ENCODE results near the gene RPL9.
"Not testable (repeated sequence)": the region's sequence is repeated elsewhere in the genome, so short reads cannot be mapped to it uniquely, and the experiment has no call there.

The RPL9 gene

GRCh38 chr4:39458505-39459300, at the start of gene RPL9, which contains the start of gene LIAS:
RPL9 (minus strand) TSS chr4:39458922; CDS start chr4:39458439, 483 bp downstream.
LIAS (plus strand) TSS chr4:39459056; CDS start chr4:39459118, 62 bp downstream.
- Histone ChIP-seq H3K9me3 (ENCODE audit: insufficient read depth, low read length) (no peaks in the 10 kb centered on the region), H3K4me3 (ENCODE audit: insufficient read length, low read depth) (peak within 1 kb of the TSS; percentile 91), H3K4me1 (ENCODE audit: insufficient read depth, insufficient read length) (no peaks in the 10 kb centered on the region), H3K9ac (ENCODE audit: insufficient read length, low read depth) (peak within 1 kb of the TSS; percentile 98), H3K27me3 (ENCODE audit: insufficient read depth, insufficient read length) (no peaks in the 10 kb centered on the region), H3K36me3 (ENCODE audit: insufficient read depth, insufficient read length, low read length) (peaks cover 78% of the 10 kb centered on the region)
- no peak for TF ChIP-seq SUZ12 (IDR thresholded peaks at IDR 0.05; ENCODE audit: extremely low read depth, insufficient read depth, insufficient read length)
- no peak for TF ChIP-seq YY1 (IDR thresholded peaks at IDR 0.05; ENCODE audit: insufficient read depth, insufficient read length)
- no peak for TF ChIP-seq ZNF274 (IDR thresholded peaks at IDR 0.05; ENCODE audit: low read depth, low read length)
- peak; percentile 97 for DNase-seq (ENCODE audit: low read depth, low spot score)

DNA sequence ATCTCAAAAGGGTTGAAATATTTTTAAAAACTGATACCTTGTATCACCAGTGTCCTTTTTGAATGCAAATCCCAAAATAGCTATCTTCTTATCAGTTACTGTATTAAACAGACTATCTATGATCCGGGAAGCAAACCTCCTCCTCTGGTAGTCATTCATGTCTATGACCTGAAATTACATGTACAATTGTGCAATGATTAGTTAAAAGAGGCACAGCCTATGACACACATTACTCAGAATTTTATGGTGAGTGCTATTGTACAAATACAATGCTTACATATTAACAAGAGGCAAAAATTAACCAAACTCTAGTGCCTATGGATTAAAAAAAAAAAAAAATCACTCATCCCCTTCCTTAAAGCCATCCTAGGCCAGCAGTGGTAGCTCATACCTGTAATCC, 46.9 kb upstream of the RPL9 start:
- no peak for DNase-seq (ENCODE audit: low read depth, low spot score)
- no peak overlapping the region for H3K4me3 ChIP-seq (ENCODE audit: insufficient read length, low read depth)
- TF ChIP-seq YY1 (IDR thresholded peaks at IDR 0.05; ENCODE audit: insufficient read depth, insufficient read length) (no peak), ZNF274 (IDR thresholded peaks at IDR 0.05; ENCODE audit: low read depth, low read length) (no peak), SUZ12 (IDR thresholded peaks at IDR 0.05; ENCODE audit: extremely low read depth, insufficient read depth, insufficient read length) (no peak)
- H3K36me3 ChIP-seq (ENCODE audit: insufficient read depth, insufficient read length, low read length) = peaks cover 80% of the 10 kb centered on the region
- no peaks in the 10 kb centered on the region for H3K27me3 ChIP-seq (ENCODE audit: insufficient read depth, insufficient read length)
- H3K9me3 ChIP-seq (ENCODE audit: insufficient read depth, low read length) = no peaks in the 10 kb centered on the region
- H3K4me1 ChIP-seq (ENCODE audit: insufficient read depth, insufficient read length) = no peaks in the 10 kb centered on the region
- H3K9ac ChIP-seq (ENCODE audit: insufficient read length, low read depth) = no peak overlapping the region

GRCh38 chr4:39504538-39504937, 45.8 kb upstream of the RPL9 start:
- H3K9me3 ChIP-seq (ENCODE audit: insufficient read depth, low read length) = no peaks in the 10 kb centered on the region

GRCh38 chr4:39502664-39503035, 43.9 kb upstream of the RPL9 start:
- H3K27me3 ChIP-seq (ENCODE audit: insufficient read depth, insufficient read length); H3K4me3 ChIP-seq (ENCODE audit: insufficient read length, low read depth); H3K9ac ChIP-seq (ENCODE audit: insufficient read length, low read depth); DNase-seq (ENCODE audit: low read depth, low spot score); H3K4me1 ChIP-seq (ENCODE audit: insufficient read depth, insufficient read length); H3K9me3 ChIP-seq (ENCODE audit: insufficient read depth, low read length): not testable (repeated sequence)
- peaks cover 66% of the 10 kb centered on the region for H3K36me3 ChIP-seq (ENCODE audit: insufficient read depth, insufficient read length, low read length)

More at GRCh38 chr4:39504538-39504937, 45.8 kb upstream of the RPL9 start:
- H3K4me3 ChIP-seq (ENCODE audit: insufficient read length, low read depth) = no peak overlapping the region
- H3K4me1 ChIP-seq (ENCODE audit: insufficient read depth, insufficient read length) = no peaks in the 10 kb centered on the region
- no peaks in the 10 kb centered on the region for H3K27me3 ChIP-seq (ENCODE audit: insufficient read depth, insufficient read length)
- H3K9ac ChIP-seq (ENCODE audit: insufficient read length, low read depth) = no peak overlapping the region
- H3K36me3 ChIP-seq (ENCODE audit: insufficient read depth, insufficient read length, low read length) = peaks cover 71% of the 10 kb centered on the region
- DNase-seq (ENCODE audit: low read depth, low spot score) = no peak
- TF ChIP-seq YY1 (IDR thresholded peaks at IDR 0.05; ENCODE audit: insufficient read depth, insufficient read length) (no peak), ZNF274 (IDR thresholded peaks at IDR 0.05; ENCODE audit: low read depth, low read length) (no peak), SUZ12 (IDR thresholded peaks at IDR 0.05; ENCODE audit: extremely low read depth, insufficient read depth, insufficient read length) (no peak)

GRCh38 chr4:39502019-39502663, 43.4 kb upstream of the RPL9 start:
- peaks cover 61% of the 10 kb centered on the region for H3K36me3 ChIP-seq (ENCODE audit: insufficient read depth, insufficient read length, low read length)
- no peaks in the 10 kb centered on the region for H3K4me1 ChIP-seq (ENCODE audit: insufficient read depth, insufficient read length)
- TF ChIP-seq YY1 (IDR thresholded peaks at IDR 0.05; ENCODE audit: insufficient read depth, insufficient read length) (no peak), SUZ12 (IDR thresholded peaks at IDR 0.05; ENCODE audit: extremely low read depth, insufficient read depth, insufficient read length) (no peak), ZNF274 (IDR thresholded peaks at IDR 0.05; ENCODE audit: low read depth, low read length) (no peak)
- DNase-seq (ENCODE audit: low read depth, low spot score) = no peak
- no peaks in the 10 kb centered on the region for H3K9me3 ChIP-seq (ENCODE audit: insufficient read depth, low read length)
- no peak overlapping the region for H3K9ac ChIP-seq (ENCODE audit: insufficient read length, low read depth)
- H3K4me3 ChIP-seq (ENCODE audit: insufficient read length, low read depth) = no peak overlapping the region
- no peaks in the 10 kb centered on the region for H3K27me3 ChIP-seq (ENCODE audit: insufficient read depth, insufficient read length)

DNA sequence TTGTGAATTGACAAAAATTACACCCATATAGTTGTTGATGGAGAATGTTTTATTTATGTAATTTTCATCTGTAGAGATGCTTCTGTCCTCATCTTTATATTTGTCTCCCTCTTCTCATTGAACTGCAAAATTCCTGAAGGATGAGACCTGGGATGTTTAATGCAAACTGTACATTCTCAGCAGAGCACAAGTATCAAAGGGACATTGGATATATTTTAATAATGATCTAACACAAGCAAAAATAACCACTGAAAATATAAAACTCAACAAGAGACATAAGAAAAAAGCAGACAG, 40.0 kb upstream of the RPL9 start:
- no peaks in the 10 kb centered on the region for H3K4me1 ChIP-seq (ENCODE audit: insufficient read depth, insufficient read length)
- no peak overlapping the region for H3K4me3 ChIP-seq (ENCODE audit: insufficient read length, low read depth)
- no peak overlapping the region for H3K9ac ChIP-seq (ENCODE audit: insufficient read length, low read depth)
- peaks cover 33% of the 10 kb centered on the region for H3K36me3 ChIP-seq (ENCODE audit: insufficient read depth, insufficient read length, low read length)
- H3K9me3 ChIP-seq (ENCODE audit: insufficient read depth, low read length) = no peaks in the 10 kb centered on the region
- no peak for DNase-seq (ENCODE audit: low read depth, low spot score)
- no peaks in the 10 kb centered on the region for H3K27me3 ChIP-seq (ENCODE audit: insufficient read depth, insufficient read length)
- TF ChIP-seq YY1 (IDR thresholded peaks at IDR 0.05; ENCODE audit: insufficient read depth, insufficient read length) (no peak), ZNF274 (IDR thresholded peaks at IDR 0.05; ENCODE audit: low read depth, low read length) (no peak), SUZ12 (IDR thresholded peaks at IDR 0.05; ENCODE audit: extremely low read depth, insufficient read depth, insufficient read length) (no peak)

DNA sequence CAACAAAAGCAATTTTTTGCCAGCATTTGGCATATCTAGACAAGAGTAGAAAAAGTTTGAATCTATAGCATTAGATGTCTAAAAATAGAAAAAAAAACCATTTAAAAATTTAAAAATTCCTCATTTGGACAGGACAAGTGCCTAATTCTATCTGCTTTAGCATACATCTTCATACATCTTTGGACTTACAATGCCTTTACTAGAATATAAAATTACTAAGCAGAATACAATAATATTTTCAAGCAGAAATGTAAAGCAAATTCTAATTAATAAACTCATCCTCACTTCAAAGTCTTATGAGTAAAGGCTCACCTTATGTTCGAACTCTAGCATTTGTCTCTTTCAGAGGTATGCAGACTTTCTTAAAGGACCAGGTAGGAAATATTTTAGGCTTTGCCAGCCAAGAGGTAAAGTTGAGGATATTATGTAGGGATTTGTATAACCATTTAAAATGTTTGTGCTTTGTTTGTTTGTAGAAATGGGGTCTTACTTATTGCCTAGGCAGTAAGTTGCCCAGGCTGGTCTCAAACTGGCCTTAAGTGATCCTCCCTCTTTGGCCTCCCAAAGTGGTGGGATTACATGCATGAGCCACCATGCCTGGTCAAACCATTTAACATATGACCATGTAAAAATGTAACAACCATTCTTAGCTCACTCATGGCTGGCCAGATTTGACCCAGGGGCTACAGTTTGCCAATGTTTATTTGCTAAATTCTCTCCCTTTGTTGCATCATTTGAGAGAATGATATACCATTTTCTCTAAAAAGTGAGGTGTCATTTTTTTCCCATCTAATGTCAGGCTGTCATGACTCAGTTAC, 39.4 kb upstream of the RPL9 start:
- Histone ChIP-seq H3K27me3 (ENCODE audit: insufficient read depth, insufficient read length) (no peaks in the 10 kb centered on the region), H3K9ac (ENCODE audit: insufficient read length, low read depth) (no peak overlapping the region), H3K4me3 (ENCODE audit: insufficient read length, low read depth) (no peak overlapping the region), H3K9me3 (ENCODE audit: insufficient read depth, low read length) (no peaks in the 10 kb centered on the region), H3K36me3 (ENCODE audit: insufficient read depth, insufficient read length, low read length) (peaks cover 28% of the 10 kb centered on the region), H3K4me1 (ENCODE audit: insufficient read depth, insufficient read length) (no peaks in the 10 kb centered on the region)
- TF ChIP-seq SUZ12 (IDR thresholded peaks at IDR 0.05; ENCODE audit: extremely low read depth, insufficient read depth, insufficient read length) (no peak), YY1 (IDR thresholded peaks at IDR 0.05; ENCODE audit: insufficient read depth, insufficient read length) (no peak), ZNF274 (IDR thresholded peaks at IDR 0.05; ENCODE audit: low read depth, low read length) (no peak)
- DNase-seq (ENCODE audit: low read depth, low spot score) = no peak

Data from NT2/D1 (cell line).